HUES48 (cell line): ENCODE results near the gene GPANK1.
A peak's percentile ranks its signal among the peaks of the same experiment; 100 is the strongest.

ENCODE experiments used
- H3K27ac ChIP-seq: one replicate; pipeline ENCODE4 v1.7.0; 2013; ENCODE audit warnings: low read depth, low read length, inconsistent platforms
- H3K27me3 ChIP-seq: 2 replicates; pipeline ENCODE4 v1.6.1; 2013; ENCODE audit warnings: mild to moderate bottlenecking, low read length; ENCODE audit not compliant: control insufficient read depth, insufficient read depth
- H3K36me3 ChIP-seq: 2 replicates; pipeline ENCODE4 v1.6.1; 2013; ENCODE audit warnings: low read length; ENCODE audit not compliant: control insufficient read depth, insufficient read depth
- H3K4me1 ChIP-seq: 2 replicates; pipeline ENCODE4 v1.6.1; 2013; ENCODE audit warnings: mild to moderate bottlenecking, low read length; ENCODE audit not compliant: control insufficient read depth, insufficient read depth
- H3K4me3 ChIP-seq: 2 replicates; pipeline ENCODE4 v1.5.1; 2013; ENCODE audit warnings: mild to moderate bottlenecking, low read depth, low read length
- H3K9ac ChIP-seq: 2 replicates; pipeline ENCODE4 v1.6.1; 2013; ENCODE audit warnings: mild to moderate bottlenecking, low read depth, low read length, moderate library complexity
- H3K9me3 ChIP-seq: 2 replicates; pipeline ENCODE4 v1.6.1; 2013; ENCODE audit warnings: low read length; ENCODE audit not compliant: control insufficient read depth, insufficient read depth

GPANK1 gene

DNA sequence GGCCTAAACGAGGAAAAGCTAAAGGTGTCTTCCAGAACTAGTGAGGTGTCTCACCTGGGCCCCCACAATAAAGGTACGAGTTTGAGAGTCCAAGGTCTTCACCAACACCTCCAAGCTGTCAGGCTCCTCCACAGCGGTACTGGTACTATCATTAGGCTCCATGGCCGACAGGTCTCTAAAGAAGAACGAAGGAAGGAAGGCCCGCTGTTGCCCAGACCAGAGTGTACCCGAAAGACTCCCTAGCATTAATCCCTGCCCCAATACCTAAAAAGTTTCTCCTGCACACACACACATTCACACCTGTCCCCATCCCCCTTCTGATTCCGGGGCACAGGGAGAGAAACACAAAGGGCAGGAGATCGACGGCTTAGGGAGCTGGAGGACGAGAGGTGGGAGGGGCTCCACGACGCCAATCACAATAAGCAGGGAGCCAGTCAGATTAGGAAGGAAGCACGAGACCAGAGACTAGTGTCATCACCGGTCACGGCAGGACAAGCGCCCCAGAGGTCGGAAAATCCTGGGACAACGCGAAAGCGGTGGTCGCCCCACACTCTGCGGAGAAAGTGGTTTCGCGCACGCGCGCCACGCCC is 13.1 kb downstream of the GPANK1 start:
- Histone ChIP-seq H3K27me3 (no peaks in the 10 kb centered on the region), H3K4me1 (peaks cover 5% of the 10 kb centered on the region; the same call in 1 of the 2 replicates)

GRCh38 chr6:31645325-31645724 is 19.5 kb downstream of the GPANK1 start:
- Histone ChIP-seq H3K9ac (no peak overlapping the region), H3K36me3 (peaks cover 88% of the 10 kb centered on the region)

More for the DNA sequence above, 13.1 kb downstream of the GPANK1 start:
- Histone ChIP-seq H3K4me3 (peak overlapping the region; percentile 95), H3K9ac (peak overlapping the region; percentile 91), H3K36me3 (peaks cover 36% of the 10 kb centered on the region), H3K27ac (peak overlapping the region; percentile 100), H3K9me3 (no peaks in the 10 kb centered on the region)

DNA sequence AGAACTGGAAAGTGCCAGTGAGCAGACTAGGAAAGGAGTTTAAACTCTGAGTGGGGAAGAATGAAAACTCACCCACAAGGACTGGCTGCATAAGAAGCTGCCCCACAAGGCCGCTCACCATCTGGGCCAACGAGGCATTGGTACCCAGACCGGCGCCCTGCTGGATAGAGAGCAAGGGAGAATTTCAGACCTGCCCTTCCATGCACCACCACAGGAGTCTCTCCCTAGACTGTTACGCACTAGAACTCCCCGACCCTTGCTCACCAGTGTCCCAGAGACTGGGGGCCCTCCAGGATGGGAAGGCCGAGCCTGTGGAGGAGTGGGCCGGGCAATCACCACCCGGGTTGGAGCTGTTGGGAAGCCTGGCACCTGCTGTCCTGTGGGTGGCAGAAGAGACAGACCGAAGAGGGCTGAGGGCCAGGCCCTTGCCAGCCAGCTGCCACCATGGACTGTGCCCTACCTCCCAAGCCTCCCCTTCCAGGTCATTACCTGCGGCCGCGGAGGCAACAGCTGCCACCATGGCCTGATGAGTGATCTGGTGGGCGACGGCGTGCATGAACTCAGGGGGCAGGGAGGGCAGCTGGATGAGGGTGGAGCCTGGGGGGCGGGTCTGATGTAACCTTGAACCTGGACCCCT is 20.9 kb downstream of the GPANK1 start:
- Histone ChIP-seq H3K4me1 (no peaks in the 10 kb centered on the region), H3K4me3 (no peak overlapping the region), H3K9me3 (no peaks in the 10 kb centered on the region), H3K9ac (no peak overlapping the region), H3K27me3 (no peaks in the 10 kb centered on the region), H3K36me3 (peaks cover 92% of the 10 kb centered on the region), H3K27ac (no peak overlapping the region)

More at GRCh38 chr6:31645325-31645724, 19.5 kb downstream of the GPANK1 start:
- no peaks in the 10 kb centered on the region for H3K9me3 ChIP-seq
- H3K27me3 ChIP-seq, result no peaks in the 10 kb centered on the region
- no peaks in the 10 kb centered on the region for H3K4me1 ChIP-seq
- H3K4me3 ChIP-seq, result no peak overlapping the region
- H3K27ac ChIP-seq, result no peak overlapping the region

- H3K4me1 ChIP-seq, result no peaks in the 10 kb centered on the region
- H3K27ac ChIP-seq, result no peak overlapping the region
- no peaks in the 10 kb centered on the region for H3K27me3 ChIP-seq
- no peak overlapping the region for H3K4me3 ChIP-seq
- H3K36me3 ChIP-seq, result peaks cover 88% of the 10 kb centered on the region
- no peaks in the 10 kb centered on the region for H3K9me3 ChIP-seq
- H3K9ac ChIP-seq, result no peak overlapping the region
Measured at GRCh38 chr6:31642798-31643570, 21.8 kb downstream of the GPANK1 start.

DNA sequence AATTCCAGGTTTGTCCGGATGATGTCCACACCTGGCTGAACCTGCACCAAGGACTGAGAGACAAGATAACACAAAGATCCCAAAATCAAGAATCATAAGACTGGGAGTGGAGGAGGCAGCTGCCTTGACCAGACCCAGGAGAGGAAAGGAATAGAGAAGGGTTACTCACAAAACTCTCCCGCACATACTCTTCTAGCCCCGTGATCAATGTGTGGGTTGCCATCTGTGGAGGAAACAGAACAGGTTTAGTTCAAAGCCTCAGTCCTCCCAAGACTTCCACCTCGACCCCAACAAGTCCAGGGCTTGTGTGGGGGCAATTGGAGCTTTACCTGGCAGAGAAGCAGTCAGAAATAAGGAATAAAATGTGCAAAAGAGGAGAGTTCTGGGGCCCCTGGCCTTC is 23.4 kb downstream of the GPANK1 start:
- Histone ChIP-seq H3K27ac (no peak overlapping the region), H3K4me3 (no peak overlapping the region), H3K4me1 (no peaks in the 10 kb centered on the region), H3K9me3 (no peaks in the 10 kb centered on the region), H3K36me3 (peaks cover 91% of the 10 kb centered on the region), H3K27me3 (no peaks in the 10 kb centered on the region), H3K9ac (no peak overlapping the region)

DNA sequence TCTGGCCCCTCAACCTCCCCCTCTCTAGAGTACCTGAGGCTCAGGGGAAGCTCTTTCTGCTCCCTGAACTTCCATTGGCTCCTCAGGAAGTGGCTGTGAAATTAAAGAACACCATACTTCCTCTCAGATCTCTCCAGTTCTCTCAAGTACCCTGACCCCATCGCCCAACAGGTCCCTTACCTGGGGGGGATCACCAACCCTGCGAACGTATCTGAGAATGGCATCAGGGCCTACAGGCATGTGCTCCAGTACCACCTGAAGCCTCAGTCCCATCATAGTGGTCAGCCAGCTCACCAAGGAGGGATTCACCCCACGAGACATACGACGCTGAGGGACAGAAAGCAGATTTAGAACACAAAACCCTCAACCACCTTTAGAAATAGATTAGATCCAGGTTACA is 24.2 kb downstream of the GPANK1 start:
- Histone ChIP-seq H3K9me3 (no peaks in the 10 kb centered on the region), H3K4me3 (no peak overlapping the region), H3K36me3 (peaks cover 91% of the 10 kb centered on the region), H3K27me3 (no peaks in the 10 kb centered on the region), H3K4me1 (no peaks in the 10 kb centered on the region), H3K9ac (no peak overlapping the region), H3K27ac (no peak overlapping the region)

DNA sequence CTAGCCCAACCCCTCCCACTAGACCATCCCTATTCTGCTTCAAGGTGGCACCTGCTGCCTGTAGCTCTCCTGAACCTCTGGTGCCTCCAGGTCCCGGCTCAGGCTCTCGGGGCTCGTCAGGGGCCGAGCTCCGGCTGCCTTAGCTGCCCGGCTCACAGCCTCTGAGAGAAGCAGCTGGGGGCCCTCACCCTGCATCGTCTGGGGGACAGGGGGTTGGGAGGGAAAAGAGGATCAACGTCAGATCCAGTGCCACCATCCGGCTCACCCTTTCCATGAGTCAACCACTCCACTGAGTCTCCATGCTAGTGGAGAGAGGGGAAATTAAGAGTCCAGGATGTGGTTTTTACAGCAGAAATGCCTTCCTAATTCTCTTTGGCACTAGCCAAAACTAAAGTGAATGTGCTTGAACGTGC is 25.3 kb downstream of the GPANK1 start:
- H3K4me1 ChIP-seq, result no peaks in the 10 kb centered on the region
- H3K4me3 ChIP-seq, result no peak overlapping the region
- H3K27ac ChIP-seq, result no peak overlapping the region
- H3K27me3 ChIP-seq, result no peaks in the 10 kb centered on the region
- peaks cover 91% of the 10 kb centered on the region for H3K36me3 ChIP-seq
- H3K9me3 ChIP-seq, result no peaks in the 10 kb centered on the region
- no peak overlapping the region for H3K9ac ChIP-seq

DNA sequence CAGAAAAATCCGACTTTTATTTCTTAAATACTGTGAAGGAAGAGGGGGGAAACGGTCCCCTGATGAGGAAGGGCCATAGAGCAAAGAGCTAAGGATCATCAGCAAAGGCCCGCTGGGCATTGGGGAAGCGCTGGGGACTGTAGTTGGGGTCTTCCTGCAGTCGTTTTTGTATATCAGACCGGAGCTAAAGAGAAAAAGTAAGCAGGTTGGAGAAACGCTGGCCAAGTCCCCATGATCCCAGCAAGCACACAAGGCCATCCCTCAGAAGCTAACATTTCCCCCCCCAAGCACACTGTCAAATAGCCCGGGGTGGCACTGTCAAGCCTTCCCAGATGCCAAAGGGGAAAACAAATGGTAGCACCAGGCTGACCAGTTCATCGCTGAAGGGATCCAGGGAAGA is 25.8 kb downstream of the GPANK1 start:
- H3K27ac ChIP-seq, result no peak overlapping the region
- no peak overlapping the region for H3K9ac ChIP-seq
- no peaks in the 10 kb centered on the region for H3K4me1 ChIP-seq
- no peaks in the 10 kb centered on the region for H3K9me3 ChIP-seq
- no peak overlapping the region for H3K4me3 ChIP-seq
- H3K36me3 ChIP-seq, result peaks cover 91% of the 10 kb centered on the region
- no peaks in the 10 kb centered on the region for H3K27me3 ChIP-seq

- no peaks in the 10 kb centered on the region for H3K9me3 ChIP-seq
- H3K4me3 ChIP-seq, result no peak overlapping the region
- H3K27ac ChIP-seq, result no peak overlapping the region
- H3K4me1 ChIP-seq, result no peaks in the 10 kb centered on the region
- peaks cover 94% of the 10 kb centered on the region for H3K36me3 ChIP-seq
- no peak overlapping the region for H3K9ac ChIP-seq
- no peaks in the 10 kb centered on the region for H3K27me3 ChIP-seq
Measured at GRCh38 chr6:31636698-31637596, 27.9 kb downstream of the GPANK1 start.

DNA sequence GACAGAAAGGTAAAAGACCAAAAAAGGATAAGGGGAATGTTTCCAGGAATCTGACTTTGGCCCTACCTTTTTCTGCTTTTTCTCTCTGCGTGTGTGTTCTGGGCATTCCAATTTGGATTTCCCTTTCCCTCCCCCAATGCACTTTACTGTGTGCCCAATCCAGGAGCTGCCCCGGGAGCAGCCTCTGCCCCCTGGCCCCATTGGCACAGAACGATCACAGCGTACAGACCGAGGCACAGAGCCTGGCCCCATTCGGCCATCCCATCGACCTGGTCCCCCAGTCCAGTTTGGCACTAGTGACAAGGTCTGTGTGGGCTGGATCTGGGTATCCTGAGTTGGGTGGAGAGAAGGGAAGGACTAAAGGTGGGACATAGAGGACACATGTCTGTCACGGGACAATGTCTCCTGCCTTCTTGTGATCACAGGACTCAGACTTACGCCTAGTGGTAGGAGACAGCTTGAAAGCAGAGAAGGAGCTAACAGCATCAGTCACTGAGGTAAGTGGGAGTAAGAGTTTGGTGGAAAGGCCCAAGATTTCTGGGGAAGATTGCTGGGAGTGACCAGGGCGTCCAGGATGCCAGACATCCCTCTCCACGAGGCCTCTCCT is 29.7 kb downstream of the GPANK1 start:
- Histone ChIP-seq H3K4me3 (no peak overlapping the region), H3K36me3 (peaks cover 94% of the 10 kb centered on the region), H3K9ac (no peak overlapping the region), H3K27me3 (no peaks in the 10 kb centered on the region), H3K9me3 (no peaks in the 10 kb centered on the region), H3K27ac (no peak overlapping the region), H3K4me1 (no peaks in the 10 kb centered on the region)
